Activated T-helper 9 cell treated with anti-CD3 and anti-CD28 coated beads, Interleukin-2, amount 50 U/mL, for 16 hours (primary cell): Measurements from ENCODE around the gene CYP19A1.
"Not testable (repeated sequence)": the region's sequence is repeated elsewhere in the genome, so short reads cannot be mapped to it uniquely, and the experiment has no call there.

Source experiments
- DNase-seq: peaks from one replicate; pipeline ENCODE4 v3.0.0-alpha.2; 2020; ENCODE audit warnings: low read depth

Gene CYP19A1

GRCh38 chr15:51205050-51205975, 133.1 kb downstream of the CYP19A1 start:
- DNase-seq, result no peak

- DNase-seq, result no peak
These were observed 134.6 kb downstream of the CYP19A1 start for GRCh38 chr15:51203797-51204196.

- DNase-seq, result no peak
These were observed 135.6 kb downstream of the CYP19A1 start for GRCh38 chr15:51202783-51203182.

GRCh38 chr15:51201581-51201980, 136.8 kb downstream of the CYP19A1 start:
- DNase-seq, result no peak

- no peak for DNase-seq
These were observed 137.6 kb downstream of the CYP19A1 start for GRCh38 chr15:51200792-51201191.

- no peak for DNase-seq
These were observed 138.9 kb downstream of the CYP19A1 start for GRCh38 chr15:51199541-51199940.

GRCh38 chr15:51198701-51199232, 139.6 kb downstream of the CYP19A1 start:
- DNase-seq, result no peak

- no peak for DNase-seq
These were observed 142.9 kb downstream of the CYP19A1 start for GRCh38 chr15:51195459-51195858.

GRCh38 chr15:51193979-51194378, 144.4 kb downstream of the CYP19A1 start:
- DNase-seq, result no peak

GRCh38 chr15:51193526-51193925, 144.9 kb downstream of the CYP19A1 start:
- no peak for DNase-seq

- DNase-seq, result peak; percentile 50
These were observed 145.7 kb downstream of the CYP19A1 start for GRCh38 chr15:51192521-51193280.

GRCh38 chr15:51191766-51192165, 146.6 kb downstream of the CYP19A1 start:
- no peak for DNase-seq

- DNase-seq, result no peak
These were observed 147.2 kb downstream of the CYP19A1 start for GRCh38 chr15:51191072-51191670.

- no peak for DNase-seq
These were observed 147.8 kb downstream of the CYP19A1 start for GRCh38 chr15:51190424-51191068.

- no peak for DNase-seq
These were observed 148.6 kb downstream of the CYP19A1 start for GRCh38 chr15:51189669-51190385.

- DNase-seq, result not testable (repeated sequence)
These were observed 149.6 kb downstream of the CYP19A1 start for GRCh38 chr15:51188791-51189190.

- no peak for DNase-seq
These were observed 151.5 kb downstream of the CYP19A1 start for GRCh38 chr15:51186891-51187290.

GRCh38 chr15:51186181-51186705, 152.2 kb downstream of the CYP19A1 start:
- DNase-seq, result no peak

GRCh38 chr15:51185213-51186159, 152.9 kb downstream of the CYP19A1 start:
- no peak for DNase-seq

- DNase-seq, result no peak
These were observed 153.8 kb downstream of the CYP19A1 start for GRCh38 chr15:51184627-51185026.
